HepG2 (cell line): ENCODE measurements around the gene TARBP2. TPM values are rescaled to one million over a fixed set of nuclear protein-coding genes. Genes with fewer than 3 reads are reported as not detected.

Experiments used
- AGO1 ChIP-seq: fragments of 200-400 bp; formaldehyde crosslinking; IDR thresholded peaks from 2 replicates; pipeline ENCODE4 v1.6.1; 2017; ENCODE audit warnings: mild to moderate bottlenecking, low read depth, low read length, moderate library complexity; ENCODE audit not compliant: poor library complexity, severe bottlenecking
- HMGXB3 ChIP-seq: sonication (generic); formaldehyde crosslinking; IDR thresholded peaks from 2 replicates; pipeline ENCODE4 v1.4.0; 2020; ENCODE audit warnings: missing genetic modification reagents, borderline replicate concordance
- ISL2 ChIP-seq: sonication (generic); formaldehyde crosslinking; IDR thresholded peaks from 2 replicates; pipeline ENCODE4 v1.5.0; 2020; ENCODE audit warnings: missing genetic modification reagents
- MED1 ChIP-seq: sonication (generic); formaldehyde crosslinking; IDR thresholded peaks from 2 replicates; pipeline ENCODE4 v1.4.0; 2020; ENCODE audit warnings: missing genetic modification reagents
- PAXIP1 ChIP-seq: sonication (generic); formaldehyde crosslinking; conservative IDR thresholded peaks from 2 replicates; pipeline ENCODE4 v1.4.0; 2020; ENCODE audit warnings: mild to moderate bottlenecking, missing genetic modification reagents, moderate library complexity
- PRDM10 ChIP-seq: sonication (generic); formaldehyde crosslinking; IDR thresholded peaks from 2 replicates; pipeline ENCODE4 v1.4.0; 2020; ENCODE audit warnings: low read depth, missing genetic modification reagents
- SOX13 ChIP-seq, 3 experiments: fragments of 450-650 bp in 1 of 3; sonication (generic) in 1 of 3; formaldehyde crosslinking in 1 of 3; IDR thresholded peaks in 2 of 3; conservative IDR thresholded peaks in 1 of 3; 2 replicates each; pipeline versions ENCODE4 v1.5.0 to v1.6.1; 2016 to 2020; ENCODE audit warnings: antibody characterized with exemption in 1 of 3, mild to moderate bottlenecking in 1 of 3, missing compliant biosample characterization in 1 of 3, missing genetic modification reagents in 1 of 3, moderate library complexity in 1 of 3
- SYNCRIP ChIP-seq: fragments of 200-400 bp; formaldehyde crosslinking; IDR thresholded peaks from 2 replicates; pipeline ENCODE4 v1.6.1; 2018; ENCODE audit warnings: mild to moderate bottlenecking, low read depth, low read length; ENCODE audit not compliant: insufficient read depth
- ZBTB42 ChIP-seq: sonication (generic); formaldehyde crosslinking; IDR thresholded peaks from 2 replicates; pipeline ENCODE4 v1.5.0; 2020; ENCODE audit warnings: mild to moderate bottlenecking, missing genetic modification reagents
- ZFYVE20 ChIP-seq: sonication (generic); formaldehyde crosslinking; IDR thresholded peaks from 2 replicates; pipeline ENCODE4 v1.8.0; 2023; ENCODE audit warnings: low read depth, mild to moderate bottlenecking, moderate library complexity, missing genetic modification reagents, borderline replicate concordance
- ZNF18 ChIP-seq: sonication (generic); formaldehyde crosslinking; IDR thresholded peaks from 2 replicates; pipeline ENCODE4 v1.8.0; 2022; ENCODE audit warnings: mild to moderate bottlenecking, missing genetic modification reagents; ENCODE audit not compliant: insufficient replicate concordance
- ZNF205 ChIP-seq: IDR thresholded peaks from 2 replicates; pipeline ENCODE4 v1.6.1; 2018; ENCODE audit warnings: missing biosample characterization, missing genetic modification reagents
- ZNF260 ChIP-seq: sonication (generic); formaldehyde crosslinking; IDR thresholded peaks from 2 replicates; pipeline ENCODE4 v1.4.0; 2020; ENCODE audit warnings: missing genetic modification reagents, low read depth, mild to moderate bottlenecking, borderline replicate concordance
- ZNF343 ChIP-seq: sonication (generic); formaldehyde crosslinking; IDR thresholded peaks from 2 replicates; pipeline ENCODE4 v1.4.0; 2020; ENCODE audit warnings: mild to moderate bottlenecking, missing genetic modification reagents
- polyA plus RNA-seq, 8 experiments: library from polyadenylated mRNA; depleted of rRNA in 3 of 8; stranded (reverse) in 7 of 8; unstranded in 1 of 8; fragments of >200 nt; fragmentation: Illumina TruSeq in 4 of 8; extraction: Trizol in 4 of 8; gene quantifications; 2 replicates each; pipeline versions ENCODE4 v1.2.1 to v1.2.3, GENCODE V29; 2011 to 2016; ENCODE audit warnings: low read depth in 4 of 8, missing spikeins in 1 of 8, mixed read lengths in 1 of 8; ENCODE audit not compliant: insufficient read depth in 1 of 8
- total RNA-seq, 5 experiments: library from RNA; depleted of rRNA; stranded (reverse); fragments of >200 nt; fragmentation: Illumina TruSeq; extraction: Trizol; gene quantifications; 2 replicates each; pipeline ENCODE4 v1.2.3, GENCODE V29; 2016; ENCODE audit warnings: low read depth in 1 of 5

TARBP2 gene
- total and polyA plus RNA-seq, 2 of the 13 experiments (the other 11 are each of a cell fraction or from before 2014, with no cell fraction given): 47.0 to 55.5 TPM

GRCh38 chr12:53451661-53452158 lies 49.4 kb upstream of the TARBP2 start, which contains the start of gene PCBP2 (continued):
- TF ChIP-seq PRDM10 (CRISPR knock-in tag) (peak; percentile 75; the same call in 1 of the 2 replicates), ISL2 (CRISPR knock-in tag) (peak; percentile 70; the same call in 1 of the 2 replicates), ZNF260 (CRISPR knock-in tag) (no peak), PAXIP1 (CRISPR knock-in tag) (peak; percentile 49; the same call in 1 of the 2 replicates), ZFYVE20 (CRISPR knock-in tag) (no peak), ZNF343 (CRISPR knock-in tag) (no peak), SOX13 (IDR thresholded peaks at IDR 0.05) (no peak), SOX13 (CRISPR knock-in tag; conservative IDR thresholded peaks at IDR 0.05 in 1 of 2, IDR thresholded peaks at IDR 0.05 in 1 of 2) (peak in 1 of 2 experiments; percentile 56; a peak in 2 of 4 replicates), ZBTB42 (CRISPR knock-in tag) (no peak), ZNF205 (CRISPR knock-in tag) (peak; percentile 71), HMGXB3 (CRISPR knock-in tag) (0 out of 2 replicates have a peak, but pooled peaks have one; percentile 54), AGO1 (no peak), MED1 (peak; percentile 83), ZNF18 (no peak), SYNCRIP (no peak)
